GM19467 (cell line): ENCODE results near the gene TESPA1.

Experiments used
- ATAC-seq: cut with Tn5 transposase; IDR thresholded peaks from one replicate; pipeline ENCODE4 v1.9.1; 2021; ENCODE audit warnings: mild to moderate bottlenecking, moderate library complexity; ENCODE audit not compliant: unreplicated experiment

TESPA1 gene

GRCh38 chr12:54983536-54984101 lies 943 bp downstream of the TESPA1 start:
- ATAC-seq, result no peak

DNA sequence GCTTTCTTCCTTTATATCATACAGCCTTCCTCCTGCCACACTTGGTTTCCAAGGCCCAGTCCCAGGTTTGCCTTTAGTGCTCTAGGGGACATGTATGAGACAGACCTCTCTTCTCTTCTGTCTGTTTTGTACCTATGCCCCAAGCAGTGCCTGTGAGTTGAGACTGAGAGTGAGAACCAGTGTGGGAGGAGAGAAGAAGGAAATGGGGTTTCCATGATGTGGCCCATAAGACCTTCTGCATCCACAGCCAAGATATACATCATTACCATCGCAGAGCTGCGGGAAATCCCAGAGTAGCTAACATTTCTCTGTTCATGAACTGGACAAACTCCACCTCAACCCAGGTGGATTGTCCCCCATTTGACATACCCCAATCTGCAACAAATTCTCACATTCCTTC lies 2.8 kb downstream of the TESPA1 start:
- ATAC-seq, result no peak

GRCh38 chr12:54980341-54980740 lies 4.2 kb downstream of the TESPA1 start:
- no peak for ATAC-seq

DNA sequence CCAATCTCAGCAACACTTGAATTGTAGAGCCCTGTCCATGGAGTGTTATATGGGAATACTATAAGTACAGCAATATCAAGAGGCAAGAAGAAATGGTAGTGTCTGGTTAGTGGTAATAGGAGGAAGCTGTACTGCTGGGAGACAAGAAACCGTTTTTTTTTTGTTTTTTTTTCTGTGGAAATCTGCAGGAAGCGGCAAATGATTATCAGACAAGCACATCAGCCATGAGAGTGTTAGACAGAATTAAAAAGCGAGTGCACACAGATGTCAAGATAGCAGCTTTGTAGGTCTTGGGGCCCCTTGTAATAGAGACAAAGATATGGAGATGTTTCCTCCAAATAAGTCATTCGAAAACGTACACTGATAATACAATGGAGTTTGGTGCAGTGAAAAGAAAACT lies 6.7 kb downstream of the TESPA1 start:
- no peak for ATAC-seq

- ATAC-seq, result no peak
Measured at GRCh38 chr12:54977155-54977554, 7.4 kb downstream of the TESPA1 start.

DNA sequence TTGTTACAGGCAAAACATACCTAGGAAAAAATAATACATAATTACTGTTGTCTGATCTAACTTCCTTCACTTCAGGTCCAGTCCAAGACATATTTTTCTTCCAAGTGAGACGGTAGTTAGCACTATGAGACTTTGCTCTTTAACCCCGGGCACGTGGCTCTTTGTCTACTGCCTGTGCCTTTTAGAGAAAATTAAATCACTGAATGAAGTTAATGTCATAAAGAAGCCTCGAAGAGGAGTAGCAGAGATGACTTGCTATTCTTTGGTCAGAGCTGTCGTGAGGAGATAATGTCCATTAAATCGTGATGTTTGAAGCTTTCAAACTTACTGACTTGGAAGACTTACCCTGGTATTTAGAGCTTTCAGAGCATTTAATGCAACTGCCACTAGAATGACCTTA lies 8.7 kb downstream of the TESPA1 start:
- no peak for ATAC-seq

- no peak for ATAC-seq
Measured at GRCh38 chr12:54975272-54975671, 9.3 kb downstream of the TESPA1 start.

DNA sequence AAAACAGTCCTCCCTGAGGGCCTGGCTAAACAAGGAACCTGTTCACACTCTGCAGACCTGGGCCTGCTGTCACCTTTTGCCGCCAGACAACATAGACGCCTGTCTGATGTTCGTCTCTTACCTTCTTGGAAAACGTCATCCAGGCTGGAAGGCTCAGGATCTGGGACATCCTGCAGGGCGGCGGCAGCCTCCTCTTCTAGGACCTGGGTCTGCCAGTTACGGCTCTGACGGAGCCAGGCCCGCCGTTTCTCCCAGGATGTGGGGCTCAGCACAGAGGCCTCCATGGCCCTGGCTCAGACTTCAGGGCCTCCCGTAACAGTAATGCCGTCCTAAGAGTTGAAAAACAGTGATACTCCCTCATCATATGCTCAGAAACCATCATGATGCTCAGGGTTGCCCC lies 10.3 kb downstream of the TESPA1 start:
- ATAC-seq, result no peak

GRCh38 chr12:54973556-54973955 lies 11.0 kb downstream of the TESPA1 start:
- no peak for ATAC-seq

- ATAC-seq, result no peak
Measured at GRCh38 chr12:54970741-54971140, 13.8 kb downstream of the TESPA1 start.

- ATAC-seq, result no peak
Measured at GRCh38 chr12:54968181-54968730, 16.3 kb downstream of the TESPA1 start.

- no peak for ATAC-seq
Measured at GRCh38 chr12:54967461-54967860, 17.1 kb downstream of the TESPA1 start.

- no peak for ATAC-seq
Measured at GRCh38 chr12:54961190-54961589, 23.4 kb downstream of the TESPA1 start.

DNA sequence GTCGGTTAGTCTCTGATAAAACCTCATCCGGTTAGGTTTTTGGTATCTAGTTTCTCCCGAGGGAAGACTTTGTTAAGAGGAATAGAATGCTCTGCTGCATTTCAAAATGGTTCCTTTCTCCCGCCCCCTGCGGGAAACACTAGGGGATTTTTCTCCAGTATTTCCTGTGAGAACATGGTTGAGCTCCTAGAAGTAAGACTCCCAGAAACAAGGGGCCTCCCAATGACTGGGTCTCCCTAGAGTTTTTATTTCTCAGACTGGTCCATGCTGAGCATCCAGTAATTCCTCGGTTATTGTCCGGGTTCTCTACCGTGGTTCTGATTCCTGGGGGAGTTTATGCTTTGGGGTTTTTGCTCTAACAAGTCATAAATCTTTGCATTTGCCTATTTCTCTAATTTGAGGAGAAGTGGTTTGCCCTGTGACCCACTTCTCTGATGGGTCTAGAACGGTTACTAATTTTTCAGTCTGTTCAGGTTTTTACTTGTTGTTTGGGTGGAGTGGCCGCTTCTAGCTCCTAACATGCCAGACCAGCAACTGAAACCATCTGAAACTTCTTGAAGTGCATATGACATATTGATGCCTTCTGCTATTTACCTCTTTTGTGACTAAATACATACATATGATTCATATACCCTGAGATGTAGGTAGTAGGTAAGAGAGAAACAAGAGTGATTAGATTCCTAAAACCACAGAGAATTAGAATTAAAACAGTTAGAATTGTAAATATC lies 25.1 kb downstream of the TESPA1 start:
- ATAC-seq, result peak; percentile 45

- no peak for ATAC-seq
Measured at GRCh38 chr12:54958048-54958658, 26.4 kb downstream of the TESPA1 start.

GRCh38 chr12:54956818-54957641 lies 27.5 kb downstream of the TESPA1 start:
- no peak for ATAC-seq

- no peak for ATAC-seq
Measured at GRCh38 chr12:54956322-54956721, 28.2 kb downstream of the TESPA1 start.

GRCh38 chr12:54954801-54955200 lies 29.8 kb downstream of the TESPA1 start:
- ATAC-seq, result no peak

- ATAC-seq, result no peak
Measured at GRCh38 chr12:54954228-54954627, 30.3 kb downstream of the TESPA1 start.

DNA sequence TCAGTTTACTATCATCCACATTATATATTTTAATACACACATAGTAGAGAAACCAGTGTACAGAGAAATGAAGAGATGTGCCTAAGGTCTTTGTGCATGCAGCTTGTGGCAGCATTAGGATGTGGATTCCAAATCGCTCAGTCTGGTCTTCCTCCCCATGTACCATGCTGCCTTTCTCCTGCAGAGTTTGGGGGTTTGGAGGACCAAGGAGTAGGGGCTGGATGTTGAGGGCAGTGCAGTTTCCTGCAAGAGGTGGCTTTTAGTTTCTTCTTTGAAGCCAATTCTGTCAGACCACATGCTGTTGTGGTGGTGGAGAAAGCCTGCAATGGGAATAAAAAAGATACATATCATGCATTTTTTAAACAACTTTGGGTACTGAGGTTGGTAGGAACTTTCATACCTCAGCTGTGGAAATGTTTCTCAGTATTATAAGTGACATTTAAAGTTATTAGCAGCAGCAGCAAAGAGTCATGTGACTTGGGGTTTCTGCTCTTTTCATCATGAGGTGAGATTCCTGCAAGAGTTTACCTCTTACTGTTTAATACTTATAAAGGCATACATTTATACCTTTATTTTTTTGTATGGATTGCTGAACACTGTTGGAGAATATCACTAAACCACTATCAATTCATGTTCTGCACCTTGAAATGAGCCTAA lies 34.4 kb downstream of the TESPA1 start:
- no peak for ATAC-seq
